Cardiac muscle cell (in vitro differentiated cells and primary cell): Measurements from ENCODE around the gene EI24. TPM values are rescaled to one million over a fixed set of nuclear protein-coding genes. Genes with fewer than 3 reads are reported as not detected.
A peak's percentile ranks its signal among the peaks of the same experiment; 100 is the strongest.

Experiments used
- DNase-seq, 2 donors: peaks; one replicate each; pipeline versions ENCODE4 v3.0.0 to v3.0.0-alpha.2; 2010 to 2017; ENCODE audit warnings: low read depth in 1 of 2, low spot score in 1 of 2
- H3K27ac ChIP-seq: fragments of 200-600 bp; sonication (generic); 2 replicates; pipeline ENCODE4 v1.5.1; 2016
- H3K27me3 ChIP-seq: fragments of 200-600 bp; sonication (generic); 2 replicates; pipeline ENCODE4 v1.6.0; 2016; ENCODE audit warnings: control low read depth
- H3K36me3 ChIP-seq: fragments of 200-600 bp; sonication (generic); 2 replicates; pipeline ENCODE4 v1.5.1; 2016; ENCODE audit warnings: control low read depth
- H3K4me1 ChIP-seq: fragments of 200-600 bp; sonication (generic); 2 replicates; pipeline ENCODE4 v1.8.1; 2017; ENCODE audit warnings: low read depth, mild to moderate bottlenecking, mixed run types
- H3K4me3 ChIP-seq: fragments of 200-600 bp; sonication (generic); 2 replicates; pipeline ENCODE4 v1.5.1; 2016; ENCODE audit warnings: mild to moderate bottlenecking
- H3K9me3 ChIP-seq: fragments of 200-600 bp; sonication (generic); 2 replicates; pipeline ENCODE4 v1.5.1; 2017; ENCODE audit warnings: low read depth, mild to moderate bottlenecking, control low read depth
- polyA plus RNA-seq: library from polyadenylated mRNA; unstranded; fragments of >200 nt; fragmentation: Nextera tagmentation; extraction: Ambion mirVana; gene quantifications from 2 replicates; pipeline ENCODE4 v1.2.1, GENCODE V29; 2016
- total RNA-seq: library from RNA; depleted of rRNA; stranded (reverse); fragments of >200 nt; gene quantifications from 2 replicates; pipeline ENCODE4 v1.2.3, GENCODE V29; 2016
- TF ChIP-seq, protein P1 (sequence below): IDR thresholded peaks from 2 replicates; pipeline ENCODE4 v1.5.1; 2012; ENCODE audit warnings: low read depth, mild to moderate bottlenecking, low read length

EI24 gene
- total and polyA plus RNA-seq, 2 experiments from 2014 or later, result 96.7 to 157 TPM

DNA sequence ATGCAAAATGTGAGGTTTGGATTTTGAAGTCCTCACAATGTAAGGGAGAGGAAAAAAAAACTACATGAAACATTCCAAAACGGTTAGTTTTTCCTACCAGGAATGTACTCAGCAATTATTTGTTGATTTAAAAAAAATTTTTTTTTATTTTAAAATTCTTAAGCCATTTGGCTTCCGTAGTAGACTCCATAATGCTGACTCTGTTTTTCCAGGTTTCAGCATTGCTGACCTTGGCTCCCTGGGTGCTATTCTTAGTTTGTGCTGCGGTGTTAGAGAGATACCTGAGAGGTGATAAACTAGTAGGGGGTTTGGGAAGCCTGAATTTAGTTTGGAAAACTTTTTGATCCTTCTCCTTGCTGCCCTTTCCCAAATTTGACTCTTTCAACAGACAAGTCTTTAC, 33.9 kb downstream of the EI24 start:
- no peak overlapping the region for H3K4me3 ChIP-seq
- H3K9me3 ChIP-seq, result no peaks in the 10 kb centered on the region
- no peak for DNase-seq
- peaks cover 73% of the 10 kb centered on the region for H3K36me3 ChIP-seq
- no peaks in the 10 kb centered on the region for H3K4me1 ChIP-seq
- H3K27ac ChIP-seq, result no peak overlapping the region
- TF ChIP-seq, protein P1, sequence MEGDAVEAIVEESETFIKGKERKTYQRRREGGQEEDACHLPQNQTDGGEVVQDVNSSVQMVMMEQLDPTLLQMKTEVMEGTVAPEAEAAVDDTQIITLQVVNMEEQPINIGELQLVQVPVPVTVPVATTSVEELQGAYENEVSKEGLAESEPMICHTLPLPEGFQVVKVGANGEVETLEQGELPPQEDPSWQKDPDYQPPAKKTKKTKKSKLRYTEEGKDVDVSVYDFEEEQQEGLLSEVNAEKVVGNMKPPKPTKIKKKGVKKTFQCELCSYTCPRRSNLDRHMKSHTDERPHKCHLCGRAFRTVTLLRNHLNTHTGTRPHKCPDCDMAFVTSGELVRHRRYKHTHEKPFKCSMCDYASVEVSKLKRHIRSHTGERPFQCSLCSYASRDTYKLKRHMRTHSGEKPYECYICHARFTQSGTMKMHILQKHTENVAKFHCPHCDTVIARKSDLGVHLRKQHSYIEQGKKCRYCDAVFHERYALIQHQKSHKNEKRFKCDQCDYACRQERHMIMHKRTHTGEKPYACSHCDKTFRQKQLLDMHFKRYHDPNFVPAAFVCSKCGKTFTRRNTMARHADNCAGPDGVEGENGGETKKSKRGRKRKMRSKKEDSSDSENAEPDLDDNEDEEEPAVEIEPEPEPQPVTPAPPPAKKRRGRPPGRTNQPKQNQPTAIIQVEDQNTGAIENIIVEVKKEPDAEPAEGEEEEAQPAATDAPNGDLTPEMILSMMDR, result no peak
- H3K27me3 ChIP-seq, result no peaks in the 10 kb centered on the region

DNA sequence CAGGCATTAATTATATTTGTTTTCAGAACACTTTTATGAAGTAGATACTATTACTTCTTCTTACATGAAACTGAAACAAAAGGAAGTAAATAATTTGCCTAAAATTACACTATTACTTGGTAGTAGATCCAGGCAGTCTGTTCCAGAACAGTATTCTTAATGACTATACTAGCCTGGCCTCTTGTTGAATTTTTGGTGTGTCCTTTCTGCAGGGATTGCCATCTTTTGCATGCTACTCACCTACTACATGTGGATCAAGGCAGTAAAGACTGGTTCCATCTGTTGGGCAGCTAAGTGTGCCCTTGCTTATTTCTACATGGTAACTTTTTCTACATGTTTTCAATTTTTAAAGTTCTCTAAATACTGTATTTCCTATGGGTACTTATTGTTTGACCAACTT, 36.1 kb downstream of the EI24 start:
- Histone ChIP-seq H3K4me1 (no peaks in the 10 kb centered on the region), H3K4me3 (no peak overlapping the region), H3K27me3 (no peaks in the 10 kb centered on the region), H3K27ac (no peak overlapping the region), H3K36me3 (peaks cover 82% of the 10 kb centered on the region), H3K9me3 (no peaks in the 10 kb centered on the region)
- TF ChIP-seq, protein P1, result no peak
- no peak for DNase-seq

DNA sequence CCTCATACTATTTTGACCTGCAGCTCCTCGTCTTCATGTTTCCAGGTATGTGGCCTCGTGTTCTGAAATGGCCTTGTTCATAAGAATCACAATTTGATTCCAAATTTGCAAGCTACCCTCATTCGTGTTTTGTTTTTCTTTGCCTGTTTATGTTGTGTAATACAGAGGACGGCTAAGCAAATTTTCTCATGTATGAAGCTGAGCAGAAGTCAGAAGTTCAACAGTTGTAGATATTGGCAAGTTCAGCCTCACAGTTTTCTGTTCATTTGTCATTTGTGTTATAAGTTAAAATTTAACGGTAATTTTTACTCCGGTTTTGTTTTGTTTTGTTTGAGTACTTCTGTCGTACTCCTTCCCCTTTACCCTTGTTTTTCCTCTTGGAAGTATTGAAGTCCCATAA, 40.3 kb downstream of the EI24 start:
- DNase-seq, result no peak
- TF ChIP-seq, protein P1, result no peak
- Histone ChIP-seq H3K36me3 (peaks cover 91% of the 10 kb centered on the region), H3K27me3 (no peaks in the 10 kb centered on the region), H3K4me1 (no peaks in the 10 kb centered on the region), H3K27ac (no peak overlapping the region), H3K4me3 (no peak overlapping the region), H3K9me3 (no peaks in the 10 kb centered on the region)

DNA sequence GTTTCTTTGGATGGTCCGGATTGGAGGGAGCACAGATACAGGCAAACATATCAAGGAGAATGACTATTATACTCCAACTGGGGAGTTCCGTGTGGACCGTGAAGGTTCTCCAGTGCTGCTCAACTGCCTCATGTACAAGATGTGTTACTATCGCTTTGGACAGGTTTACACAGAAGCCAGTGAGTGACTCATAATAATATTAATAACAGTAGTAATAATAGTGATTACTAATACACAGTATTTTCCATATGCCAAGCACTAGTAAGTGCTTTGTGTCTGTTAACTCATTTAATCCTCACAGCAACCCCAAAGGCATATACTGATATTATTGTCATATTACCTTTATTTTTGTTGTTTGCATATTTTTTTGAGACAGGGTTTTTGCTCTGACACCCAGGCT, 49.1 kb downstream of the EI24 start:
- H3K4me1 ChIP-seq, result no peaks in the 10 kb centered on the region
- peaks cover 77% of the 10 kb centered on the region for H3K36me3 ChIP-seq
- no peak overlapping the region for H3K4me3 ChIP-seq
- H3K9me3 ChIP-seq, result no peaks in the 10 kb centered on the region
- no peak overlapping the region for H3K27ac ChIP-seq
- no peaks in the 10 kb centered on the region for H3K27me3 ChIP-seq
- TF ChIP-seq, protein P1, result no peak
- DNase-seq, result no peak

DNA sequence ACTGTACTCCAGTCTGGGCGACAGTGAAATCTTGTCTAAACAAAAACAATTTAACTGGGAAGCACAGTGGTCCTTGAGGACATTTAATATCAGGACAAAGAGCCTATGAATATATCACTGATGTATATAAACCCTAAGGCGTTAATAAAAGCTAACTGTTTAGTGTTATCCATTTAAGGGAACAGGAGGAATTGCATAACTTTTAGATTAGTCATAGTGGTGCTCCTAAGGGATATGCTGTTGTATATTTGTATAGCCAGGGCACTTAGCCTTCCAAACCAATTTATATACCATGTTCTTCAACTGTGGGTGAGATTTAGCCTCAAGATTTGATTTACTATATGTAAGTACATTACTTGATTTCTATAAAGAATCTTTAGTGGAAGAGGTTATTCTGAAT, 52.7 kb downstream of the EI24 start:
- DNase-seq, result peak in 1 of 2 donors; percentile 59
- TF ChIP-seq, protein P1, result no peak
- H3K27ac ChIP-seq, result no peak overlapping the region
- H3K27me3 ChIP-seq, result no peaks in the 10 kb centered on the region
- peaks cover 50% of the 10 kb centered on the region for H3K36me3 ChIP-seq
- H3K4me1 ChIP-seq, result peaks cover 5% of the 10 kb centered on the region
- no peaks in the 10 kb centered on the region for H3K9me3 ChIP-seq
- no peak overlapping the region for H3K4me3 ChIP-seq

DNA sequence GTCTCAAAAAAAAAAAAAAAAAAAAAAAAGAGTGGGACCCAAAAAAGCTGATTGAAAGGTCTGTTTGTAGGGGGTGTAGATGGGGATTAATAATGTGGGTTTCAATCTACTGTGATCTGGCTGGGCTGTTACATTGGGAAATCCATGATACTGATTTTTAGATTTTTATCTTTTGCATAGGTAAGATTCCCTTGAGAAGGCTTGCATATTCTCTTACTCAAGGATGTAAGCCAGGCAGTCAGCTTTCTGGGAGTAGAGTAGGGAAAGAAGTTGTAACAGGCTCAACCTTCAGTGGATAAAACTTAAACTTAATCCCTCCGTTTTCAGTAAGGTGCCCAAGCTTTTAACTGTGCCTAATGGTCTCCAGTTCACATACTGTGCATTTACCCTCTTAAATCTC, 53.8 kb downstream of the EI24 start:
- TF ChIP-seq, protein P1, result no peak
- Histone ChIP-seq H3K27ac (no peak overlapping the region), H3K9me3 (no peaks in the 10 kb centered on the region), H3K27me3 (no peaks in the 10 kb centered on the region), H3K36me3 (peaks cover 39% of the 10 kb centered on the region), H3K4me1 (peaks cover 5% of the 10 kb centered on the region), H3K4me3 (no peak overlapping the region)
- no peak for DNase-seq
